Aorta (tissue), 5 donors: Measurements from ENCODE around the gene RRP12. TPM values are rescaled to one million over a fixed set of nuclear protein-coding genes. Genes with fewer than 3 reads are reported as not detected.
A peak's percentile ranks its signal among the peaks of the same experiment; 100 is the strongest.
"Not testable (repeated sequence)": the region's sequence is repeated elsewhere in the genome, so short reads cannot be mapped to it uniquely, and the experiment has no call there.

Source experiments
- ATAC-seq: fragments of 200-7000 bp; cut with Tn5 transposase; one replicate; pipeline ENCODE4 v1.9.1; 2022; ENCODE audit warnings: moderate library complexity; ENCODE audit not compliant: low FRiP score
- DNase-seq, 2 donors: peaks; one replicate each; pipeline ENCODE4 v3.0.0-alpha.2; 2020
- H3K27ac ChIP-seq, 2 donors: one replicate each; pipeline ENCODE4 v1.5.1; 2013; ENCODE audit warnings: low read length in 2 of 2, mild to moderate bottlenecking in 2 of 2, moderate library complexity in 2 of 2, control low read depth in 1 of 2, inconsistent platforms in 1 of 2, low read depth in 1 of 2
- H3K27me3 ChIP-seq, 2 donors: one replicate each; pipeline ENCODE4 v1.6.1; 2013; ENCODE audit warnings: control low read depth in 1 of 2, low read length in 1 of 2, mild to moderate bottlenecking in 1 of 2, moderate library complexity in 1 of 2; ENCODE audit not compliant: insufficient read depth in 2 of 2, control insufficient read depth in 1 of 2
- H3K36me3 ChIP-seq, 2 donors: one replicate each; pipeline ENCODE4 v1.6.1; 2013; ENCODE audit warnings: control low read depth in 1 of 2, low read length in 1 of 2, mild to moderate bottlenecking in 1 of 2; ENCODE audit not compliant: insufficient read depth in 2 of 2, control insufficient read depth in 1 of 2
- H3K4me1 ChIP-seq, 2 donors: one replicate each; pipeline ENCODE4 v1.6.1; 2013; ENCODE audit warnings: low read length in 2 of 2, control low read depth in 1 of 2, mild to moderate bottlenecking in 1 of 2, moderate library complexity in 1 of 2; ENCODE audit not compliant: insufficient read depth in 2 of 2, control insufficient read depth in 1 of 2
- H3K4me3 ChIP-seq, 2 donors: one replicate each; pipeline ENCODE4 v1.5.1; 2013; ENCODE audit warnings: low read length in 2 of 2, control low read depth in 1 of 2, mild to moderate bottlenecking in 1 of 2
- H3K9me3 ChIP-seq: one replicate; pipeline ENCODE4 v1.6.1; 2013; ENCODE audit warnings: mild to moderate bottlenecking, low read length; ENCODE audit not compliant: control insufficient read depth
- WGBS, 2 donors: extraction: QIAGEN DNeasy Blood & Tissue Kit; methylation state at CpG; one replicate each; pipeline ENCODE4 v1.1.7; 2013; 5-methylcytosine and 5-hydroxymethylcytosine counted together
- intact Hi-C, 2 donors: fragments of 100-400 bp; cut with DNase I; formaldehyde crosslinking; loops; one replicate each; pipeline versions ENCODE4 v1.14.2 to v1.15.0; 2022
- polyA plus RNA-seq, 2 donors: library from polyadenylated mRNA; stranded (reverse); fragments of 200-250 nt; gene quantifications; one replicate each; pipeline ENCODE4 v1.2.3, GENCODE V29; 2013
- total RNA-seq, 2 donors: library from RNA; stranded (reverse); fragmentation: NEBNext Ultra II Directional; extraction: Animal tissue kit (Norgen Biotek cat#: 25700); gene quantifications; one replicate each; pipeline ENCODE4 v1.2.1, GENCODE V29; 2021
- donor health status: healthy with polysubstance abuse.
- donor health status: Bipolar disorder and iron deficiency.
- donor health status: DM: no; HTN: no; CAD: no.
- donor health status: DM: no; HTN: no; CAD: no.
- donor health status: DM: yes; HTN: yes; CAD: no.

RRP12 gene
- total and polyA plus RNA-seq, 4 donors: 6.4 to 31.9 (median 17.9) TPM

DNA sequence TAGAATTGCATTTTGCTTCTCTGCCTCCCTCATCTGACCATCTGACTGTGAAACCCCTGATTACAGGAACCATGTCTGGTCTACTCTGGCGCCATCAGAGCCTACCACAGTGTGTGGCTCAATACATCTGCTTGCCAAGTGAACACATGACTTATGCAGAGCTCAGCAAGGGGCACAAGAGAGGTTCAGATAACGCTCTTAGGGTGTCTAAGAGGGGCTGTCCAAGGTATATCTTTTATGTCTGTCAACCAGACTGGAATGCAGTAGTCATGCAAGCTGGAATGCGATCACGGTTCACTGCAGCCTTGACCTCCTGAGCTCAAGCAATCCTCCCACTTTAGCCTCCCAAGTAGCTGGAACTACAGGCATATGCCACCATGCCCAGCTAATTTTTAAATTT, 10.3 kb upstream of the RRP12 start:
- intact Hi-C loops: no loop called here
- Histone ChIP-seq H3K9me3 (no peaks in the 10 kb centered on the region), H3K4me3 (no peak overlapping the region), H3K27ac (no peak overlapping the region), H3K4me1 (no peaks in the 10 kb centered on the region), H3K36me3 (no peaks in the 10 kb centered on the region), H3K27me3 (no peaks in the 10 kb centered on the region)
- ATAC-seq (no peak), DNase-seq (no peak)
- 52 to 65% methylated on average over 4 of the region's 4 CpGs for WGBS, 2 donors

DNA sequence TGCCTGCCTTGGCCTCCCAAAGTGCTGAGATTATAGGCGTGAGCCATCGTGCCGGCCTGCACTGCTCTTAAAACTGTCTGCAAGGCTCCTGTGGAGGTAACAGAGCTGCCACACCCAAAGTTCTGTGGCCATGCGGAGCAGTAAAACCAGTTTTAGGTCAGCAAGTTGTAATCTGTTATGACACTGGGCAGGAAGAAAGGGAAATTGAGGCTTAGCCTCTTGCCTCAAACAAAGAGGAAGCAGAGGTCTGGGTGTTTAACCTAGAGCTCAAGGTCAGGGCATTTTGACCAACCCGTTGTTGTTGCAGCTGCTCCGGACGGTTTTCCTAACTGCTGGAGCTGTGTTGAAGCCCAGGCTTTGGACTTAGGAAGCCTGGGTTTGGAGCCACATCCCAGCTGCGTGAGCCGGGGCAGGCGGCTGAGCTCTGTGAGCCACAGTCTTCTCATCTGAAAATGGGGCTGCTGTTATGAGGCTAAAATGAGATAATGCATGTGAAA, 7.4 kb upstream of the RRP12 start:
- Histone ChIP-seq H3K9me3 (no peaks in the 10 kb centered on the region), H3K27ac (no peak overlapping the region), H3K27me3 (no peaks in the 10 kb centered on the region), H3K4me1 (no peaks in the 10 kb centered on the region), H3K4me3 (no peak overlapping the region), H3K36me3 (no peaks in the 10 kb centered on the region)
- DNase-seq (no peak), ATAC-seq (no peak)
- intact Hi-C loops: no loop called here
- WGBS, 2 donors: 82 to 85% methylated on average over 10 of the region's 10 CpGs

DNA sequence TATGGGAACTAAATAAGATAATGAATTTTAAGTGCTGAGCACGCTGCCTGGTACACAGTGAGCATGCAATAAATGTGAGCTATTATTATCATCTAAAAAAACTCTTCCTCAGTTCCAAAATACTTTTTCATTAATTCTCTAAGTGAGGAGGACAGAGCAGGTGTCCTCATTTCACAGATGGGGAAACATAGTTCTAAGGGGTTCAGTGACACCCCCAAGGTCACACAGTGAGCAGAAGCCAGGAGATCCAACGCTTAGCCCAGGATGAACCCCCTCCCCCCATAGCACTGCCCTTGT, 6.8 kb upstream of the RRP12 start:
- DNase-seq: no peak
- H3K36me3 ChIP-seq: no peaks in the 10 kb centered on the region
- no peaks in the 10 kb centered on the region for H3K4me1 ChIP-seq
- H3K9me3 ChIP-seq: no peaks in the 10 kb centered on the region
- H3K4me3 ChIP-seq: no peak overlapping the region
- intact Hi-C loops: no loop called here
- 85 to 87% methylated on average over 2 of the region's 2 CpGs for WGBS, 2 donors
- ATAC-seq: no peak
- H3K27me3 ChIP-seq: no peaks in the 10 kb centered on the region
- H3K27ac ChIP-seq: no peak overlapping the region

DNA sequence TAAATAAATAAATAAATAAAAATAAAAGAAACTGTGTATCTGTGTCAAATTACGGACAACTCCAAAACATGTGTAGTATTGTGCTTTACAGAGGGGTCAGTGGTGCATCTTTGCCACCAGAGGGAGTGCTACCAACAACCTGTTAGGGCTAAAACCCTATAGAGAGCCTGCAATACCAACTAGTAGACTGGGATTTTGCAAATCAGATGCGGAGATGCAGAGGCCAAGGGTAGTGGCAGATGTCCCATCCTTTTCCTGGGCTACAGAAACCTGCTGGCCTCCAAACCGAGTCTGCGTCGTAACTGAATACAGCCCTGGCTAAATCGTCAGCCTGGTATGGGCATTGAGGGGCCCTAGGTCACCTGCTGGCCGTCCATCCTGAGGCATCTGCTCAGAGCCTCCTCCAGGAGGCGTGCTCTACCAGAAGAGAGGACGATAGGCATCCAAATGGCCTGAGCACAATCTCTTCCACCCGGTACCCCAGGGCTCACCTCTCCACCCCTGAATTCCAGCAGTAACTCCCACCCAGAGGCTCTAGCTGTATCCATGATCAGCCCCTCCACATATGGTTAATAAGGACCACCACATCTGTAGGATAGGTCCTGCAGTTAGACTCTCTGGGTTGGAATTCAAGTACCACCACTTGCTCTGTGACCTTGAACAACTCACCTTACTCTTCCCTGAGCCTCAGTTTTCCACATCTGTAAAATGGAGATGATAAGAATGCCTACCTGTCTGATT, 6.2 kb upstream of the RRP12 start:
- ATAC-seq (peak; percentile 85), DNase-seq (no peak)
- Histone ChIP-seq H3K27me3 (no peaks in the 10 kb centered on the region), H3K27ac (no peak overlapping the region), H3K36me3 (no peaks in the 10 kb centered on the region), H3K4me1 (no peaks in the 10 kb centered on the region), H3K4me3 (no peak overlapping the region), H3K9me3 (no peaks in the 10 kb centered on the region)
- WGBS, 2 donors: 5 to 6% methylated on average over 10 of the region's 10 CpGs
- intact Hi-C loops: no loop called here

DNA sequence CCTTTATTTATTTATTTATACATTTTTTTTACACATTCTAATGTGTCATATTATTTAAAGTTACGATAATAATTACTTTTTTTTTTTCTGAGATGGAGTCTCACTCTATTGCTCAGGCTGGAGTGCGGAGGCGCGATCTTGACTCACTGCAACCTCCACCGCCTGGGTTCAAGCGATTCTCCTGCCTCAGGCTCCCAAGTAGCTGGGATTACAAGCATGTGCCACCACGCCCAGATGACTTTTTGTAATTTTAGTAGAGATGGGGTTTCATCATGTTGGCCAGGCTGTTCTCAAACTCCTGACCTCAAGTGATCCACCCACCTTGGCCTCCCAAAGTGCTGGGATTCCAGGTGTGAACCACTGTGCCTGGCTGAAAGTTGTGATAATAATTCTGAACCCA, 5.3 kb upstream of the RRP12 start:
- H3K9me3 ChIP-seq, H3K4me3 ChIP-seq, H3K27me3 ChIP-seq, ATAC-seq, H3K36me3 ChIP-seq, H3K27ac ChIP-seq, DNase-seq, H3K4me1 ChIP-seq, intact Hi-C loops: not testable (repeated sequence)
- 89 to 91% methylated on average over 7 of the region's 7 CpGs for WGBS, 2 donors

DNA sequence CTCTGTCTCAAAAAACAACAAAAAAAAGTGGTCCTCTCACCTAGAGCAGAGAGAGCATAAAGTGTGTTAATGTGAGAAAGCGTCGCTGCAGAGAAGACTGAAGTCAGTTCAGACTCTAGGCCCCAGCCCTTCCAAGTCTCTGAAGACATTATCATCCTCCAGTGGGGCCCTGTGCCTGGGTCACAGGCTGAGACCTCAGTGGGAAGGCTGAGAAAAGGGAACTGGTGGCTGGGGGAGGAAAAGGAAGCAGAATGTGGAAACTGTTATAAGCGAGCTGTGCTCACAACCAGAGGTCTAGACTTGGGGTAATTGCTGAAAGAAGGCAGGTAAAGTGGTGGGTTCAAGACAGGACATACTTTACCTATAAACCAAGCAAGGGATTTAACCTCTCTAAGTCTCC, 4.9 kb upstream of the RRP12 start:
- no peak for ATAC-seq
- Histone ChIP-seq H3K4me1 (no peaks in the 10 kb centered on the region), H3K9me3 (no peaks in the 10 kb centered on the region), H3K4me3 (no peak overlapping the region), H3K27ac (no peak overlapping the region), H3K27me3 (no peaks in the 10 kb centered on the region), H3K36me3 (no peaks in the 10 kb centered on the region)
- whole genome bisulfite sequencing, 2 donors: 82 to 90% methylated on average over 3 of the region's 3 CpGs
- intact Hi-C loops: no loop called here
- no peak for DNase-seq

DNA sequence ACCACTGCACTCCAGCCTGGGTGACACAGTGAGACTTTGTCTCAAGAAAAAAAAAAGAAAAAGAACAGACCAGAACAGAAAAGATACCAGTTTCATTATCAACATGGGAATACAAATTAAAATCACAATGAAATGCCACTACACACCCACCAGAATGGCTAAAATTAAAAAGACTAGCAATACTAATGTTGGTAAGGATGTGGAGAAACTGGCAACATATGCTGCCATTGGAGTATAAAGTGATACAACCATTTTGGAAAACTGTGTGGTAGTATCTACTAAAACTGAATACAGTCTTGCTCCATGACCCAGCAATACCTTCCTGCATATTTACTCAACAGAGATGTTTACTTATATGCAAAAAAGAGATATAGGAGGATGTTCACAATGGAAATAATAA, 2.9 kb upstream of the RRP12 start:
- ATAC-seq: no peak
- H3K9me3 ChIP-seq: no peaks in the 10 kb centered on the region
- H3K27ac ChIP-seq: no peak overlapping the region
- H3K36me3 ChIP-seq: no peaks in the 10 kb centered on the region
- H3K27me3 ChIP-seq: no peaks in the 10 kb centered on the region
- H3K4me3 ChIP-seq: no peak overlapping the region
- intact Hi-C loops: no loop called here
- H3K4me1 ChIP-seq: peaks cover 0 to 2% of the 10 kb centered on the region in 2 donors
- no peak for DNase-seq

DNA sequence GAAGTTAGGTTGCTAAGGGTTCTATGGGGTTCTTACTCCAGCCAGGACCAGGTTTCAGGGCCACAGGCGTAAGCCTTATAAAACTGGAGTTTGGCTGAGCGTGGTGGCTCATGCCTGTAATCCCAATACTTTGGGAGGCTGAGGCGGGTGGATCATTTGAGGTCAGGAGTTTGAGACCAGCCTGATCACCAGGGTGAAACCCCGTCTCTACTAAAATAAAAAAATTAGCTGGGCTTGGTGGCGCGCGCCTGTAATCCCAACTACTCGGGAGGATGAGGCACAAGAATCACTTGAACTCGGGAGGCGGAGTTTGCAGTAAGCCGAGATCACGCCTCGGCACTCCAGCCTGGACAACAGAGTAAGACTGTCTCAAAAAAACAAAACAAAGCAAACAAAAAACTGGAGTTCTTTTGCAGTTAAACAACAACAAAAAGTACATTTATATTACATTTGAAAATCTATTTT, 347 bp upstream of the RRP12 start:
- no peak for DNase-seq
- no peaks in the 10 kb centered on the region for H3K36me3 ChIP-seq
- no peak overlapping the region for H3K4me3 ChIP-seq
- no peaks in the 10 kb centered on the region for H3K27me3 ChIP-seq
- H3K27ac ChIP-seq: no peak overlapping the region
- no peak for ATAC-seq
- no peaks in the 10 kb centered on the region for H3K9me3 ChIP-seq
- intact Hi-C loops: no loop called here
- H3K4me1 ChIP-seq: peaks cover 0 to 2% of the 10 kb centered on the region in 2 donors
- WGBS, 2 donors: 68 to 69% methylated on average over 13 of the region's 13 CpGs

DNA sequence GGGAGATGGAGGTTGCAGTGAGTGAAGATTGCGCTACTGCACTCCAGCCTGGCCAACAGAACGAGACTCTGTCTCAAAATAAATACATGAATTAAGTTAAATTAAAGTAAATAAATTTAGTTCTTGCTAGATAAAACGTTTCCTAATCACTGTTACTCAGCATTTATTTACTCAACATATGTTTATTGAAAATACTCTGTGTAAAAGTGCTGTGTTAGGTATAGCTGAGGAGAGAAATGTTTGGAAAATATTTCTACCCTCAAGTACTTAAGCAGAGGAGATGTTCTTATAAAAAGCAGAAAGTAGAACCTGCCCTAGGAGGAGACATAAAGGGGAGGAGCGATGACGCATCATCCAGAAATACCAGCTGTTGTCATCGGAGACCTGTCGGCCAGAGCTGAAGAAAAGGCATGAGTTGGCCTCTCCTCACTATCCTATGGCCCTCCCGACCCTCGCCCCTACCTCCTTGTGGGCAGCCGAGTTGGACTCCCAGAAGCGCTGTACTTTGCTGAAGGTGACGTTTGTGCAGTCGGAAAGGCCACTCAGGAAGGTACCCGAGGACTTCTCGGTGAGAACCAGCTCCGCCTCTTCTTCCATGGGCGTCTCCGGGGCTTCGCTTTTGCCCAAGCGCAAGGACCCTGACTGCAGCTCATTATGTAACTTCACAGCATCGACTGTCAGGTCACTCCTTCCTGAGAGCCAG, 1.1 kb downstream of the RRP12 start:
- ATAC-seq (peak; percentile 12), DNase-seq (peak in 1 of 2 donors; percentile 81)
- no peak overlapping the region for H3K4me3 ChIP-seq
- H3K27ac ChIP-seq: peak overlapping the region in 1 of 2 donors; percentile 62
- no peaks in the 10 kb centered on the region for H3K36me3 ChIP-seq
- intact Hi-C loops: no loop called here
- no peaks in the 10 kb centered on the region for H3K27me3 ChIP-seq
- peaks cover 0 to 2% of the 10 kb centered on the region in 2 donors for H3K4me1 ChIP-seq
- H3K9me3 ChIP-seq: no peaks in the 10 kb centered on the region
- 35 to 45% methylated on average over 21 of the region's 21 CpGs for WGBS, 2 donors
